HepG2 (cell line): ENCODE data around the gene SIK3. TPM values are rescaled to one million over a fixed set of nuclear protein-coding genes. Genes with fewer than 3 reads are reported as not detected.
A peak's percentile ranks its signal among the peaks of the same experiment; 100 is the strongest.

Source experiments
- GABPA ChIP-seq, 2 experiments: IDR thresholded peaks; 2 replicates each; pipeline ENCODE4 v1.6.1; 2011 to 2016; ENCODE audit warnings: low read depth in 2 of 2, low read length in 1 of 2, missing biosample characterization in 1 of 2, missing genetic modification characterization in 1 of 2
- HCFC1 ChIP-seq: fragments of 150-350 bp; IDR thresholded peaks from 2 replicates; pipeline ENCODE4 v1.6.1; 2014; ENCODE audit warnings: low read depth, low read length
- HNF1B ChIP-seq: sonication (generic); formaldehyde crosslinking; IDR thresholded peaks from 2 replicates; pipeline ENCODE4 v1.5.1; 2020; ENCODE audit warnings: mild to moderate bottlenecking, moderate library complexity, missing genetic modification reagents
- MIER2 ChIP-seq: IDR thresholded peaks from 2 replicates; pipeline ENCODE4 v1.6.1; 2016; ENCODE audit warnings: missing biosample characterization, missing genetic modification reagents
- NFIB ChIP-seq: sonication (generic); formaldehyde crosslinking; IDR thresholded peaks from 2 replicates; pipeline ENCODE4 v1.9.0; 2021; ENCODE audit warnings: missing genetic modification reagents, mild to moderate bottlenecking, borderline replicate concordance
- NR2F2 ChIP-seq: IDR thresholded peaks from 2 replicates; pipeline ENCODE4 v1.6.1; 2012; ENCODE audit warnings: low read depth, inconsistent platforms, borderline replicate concordance
- PAWR ChIP-seq: sonication (generic); formaldehyde crosslinking; IDR thresholded peaks from 2 replicates; pipeline ENCODE4 v1.4.0; 2020; ENCODE audit warnings: missing genetic modification reagents, mild to moderate bottlenecking, borderline replicate concordance
- POGZ ChIP-seq: sonication (generic); formaldehyde crosslinking; IDR thresholded peaks from 2 replicates; pipeline ENCODE4 v1.4.0; 2020; ENCODE audit warnings: mild to moderate bottlenecking, missing genetic modification reagents
- RARG ChIP-seq: sonication (generic); formaldehyde crosslinking; IDR thresholded peaks from 2 replicates; pipeline ENCODE4 v1.4.0; 2020; ENCODE audit warnings: low read depth, mild to moderate bottlenecking, missing genetic modification reagents
- RERE ChIP-seq: IDR thresholded peaks from 2 replicates; pipeline ENCODE4 v1.6.1; 2016; ENCODE audit warnings: low read depth, missing genetic modification reagents, missing compliant biosample characterization
- RORA ChIP-seq: sonication (generic); formaldehyde crosslinking; IDR thresholded peaks from 2 replicates; pipeline ENCODE4 v1.5.0; 2020; ENCODE audit warnings: mild to moderate bottlenecking, missing genetic modification reagents, moderate library complexity
- TCF7L2 ChIP-seq: IDR thresholded peaks from 2 replicates; pipeline ENCODE4 v1.6.1; 2011; ENCODE audit warnings: mild to moderate bottlenecking, low read depth, low read length, moderate library complexity
- UBTF ChIP-seq: sonication (generic); formaldehyde crosslinking; IDR thresholded peaks from 2 replicates; pipeline ENCODE4 v1.4.0; 2020; ENCODE audit warnings: mild to moderate bottlenecking, missing genetic modification reagents
- ZNF788 ChIP-seq: sonication (generic); formaldehyde crosslinking; IDR thresholded peaks from 2 replicates; pipeline ENCODE4 v1.5.0; 2020; ENCODE audit warnings: mild to moderate bottlenecking, missing genetic modification reagents, borderline replicate concordance
- ZSCAN22 ChIP-seq: sonication (generic); formaldehyde crosslinking; IDR thresholded peaks from 2 replicates; pipeline ENCODE4 v1.4.0; 2020; ENCODE audit warnings: mild to moderate bottlenecking, missing genetic modification reagents
- polyA plus RNA-seq, 8 experiments: library from polyadenylated mRNA; depleted of rRNA in 3 of 8; stranded (reverse) in 7 of 8; unstranded in 1 of 8; fragments of >200 nt; fragmentation: Illumina TruSeq in 4 of 8; extraction: Trizol in 4 of 8; gene quantifications; 2 replicates each; pipeline versions ENCODE4 v1.2.1 to v1.2.3, GENCODE V29; 2011 to 2016; ENCODE audit warnings: low read depth in 4 of 8, missing spikeins in 1 of 8, mixed read lengths in 1 of 8; ENCODE audit not compliant: insufficient read depth in 1 of 8
- total RNA-seq, 5 experiments: library from RNA; depleted of rRNA; stranded (reverse); fragments of >200 nt; fragmentation: Illumina TruSeq; extraction: Trizol; gene quantifications; 2 replicates each; pipeline ENCODE4 v1.2.3, GENCODE V29; 2016; ENCODE audit warnings: low read depth in 1 of 5
- TF ChIP-seq, protein P1 (sequence below): sonication (generic); formaldehyde crosslinking; IDR thresholded peaks from 2 replicates; pipeline ENCODE4 v1.4.0; 2020; ENCODE audit warnings: missing genetic modification reagents
- TF ChIP-seq, protein P2 (sequence below): sonication (generic); formaldehyde crosslinking; IDR thresholded peaks from 2 replicates; pipeline ENCODE4 v1.8.1; 2023; ENCODE audit warnings: missing genetic modification reagents, mild to moderate bottlenecking, borderline replicate concordance

Gene SIK3
- total and polyA plus RNA-seq, 2 of the 13 experiments (the other 11 are each of a cell fraction or from before 2014, with no cell fraction given): 5.7 to 9.8 TPM

DNA sequence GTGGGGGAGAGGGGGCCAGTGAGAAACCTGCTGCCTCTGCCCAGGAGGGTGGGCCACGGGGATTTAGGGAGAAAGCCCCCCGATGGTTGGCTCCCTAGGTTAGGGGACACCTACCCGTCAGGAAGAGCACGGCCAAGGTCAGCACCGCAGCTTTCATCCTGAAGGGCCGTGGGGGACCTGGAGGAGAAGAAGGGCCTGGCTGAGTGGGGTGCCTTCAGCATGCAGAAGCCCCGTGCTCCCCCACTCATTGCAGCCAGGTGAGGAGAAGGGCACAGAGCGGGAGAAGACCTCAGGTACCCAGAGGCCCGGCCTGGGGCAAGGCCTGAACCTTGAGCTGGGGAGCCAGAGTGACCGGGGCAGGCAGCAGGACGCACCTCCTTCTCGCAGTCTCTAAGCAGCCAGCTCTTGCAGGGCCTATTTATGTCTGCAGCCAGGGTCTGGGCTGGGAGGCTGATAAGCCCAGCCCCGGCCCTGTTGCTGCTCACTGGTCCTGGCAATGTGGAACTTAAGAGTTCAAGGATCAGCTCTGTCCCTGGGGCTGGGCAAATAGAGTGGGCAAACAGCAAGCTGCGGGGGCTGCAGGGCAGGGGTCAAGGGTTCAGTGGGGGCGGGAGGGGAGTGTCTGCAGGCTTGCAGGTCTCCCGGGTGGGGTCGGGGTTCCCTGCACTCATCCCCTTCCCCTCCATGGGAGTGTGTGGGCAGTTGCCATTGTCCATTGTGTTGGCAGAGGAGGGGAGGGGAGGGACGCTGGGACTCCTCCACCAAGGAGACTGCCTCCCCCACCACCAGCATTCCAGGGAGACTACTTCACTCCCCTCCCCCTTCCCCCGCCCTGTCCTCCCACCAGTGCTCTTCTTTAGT lies 260.8 kb downstream of the SIK3 start, which contains the start of gene APOA1 (continued):
- peak; percentile 65; the same call in 1 of the 2 replicates for TF ChIP-seq HNF1B (CRISPR knock-in tag)
- TF ChIP-seq, protein P1, sequence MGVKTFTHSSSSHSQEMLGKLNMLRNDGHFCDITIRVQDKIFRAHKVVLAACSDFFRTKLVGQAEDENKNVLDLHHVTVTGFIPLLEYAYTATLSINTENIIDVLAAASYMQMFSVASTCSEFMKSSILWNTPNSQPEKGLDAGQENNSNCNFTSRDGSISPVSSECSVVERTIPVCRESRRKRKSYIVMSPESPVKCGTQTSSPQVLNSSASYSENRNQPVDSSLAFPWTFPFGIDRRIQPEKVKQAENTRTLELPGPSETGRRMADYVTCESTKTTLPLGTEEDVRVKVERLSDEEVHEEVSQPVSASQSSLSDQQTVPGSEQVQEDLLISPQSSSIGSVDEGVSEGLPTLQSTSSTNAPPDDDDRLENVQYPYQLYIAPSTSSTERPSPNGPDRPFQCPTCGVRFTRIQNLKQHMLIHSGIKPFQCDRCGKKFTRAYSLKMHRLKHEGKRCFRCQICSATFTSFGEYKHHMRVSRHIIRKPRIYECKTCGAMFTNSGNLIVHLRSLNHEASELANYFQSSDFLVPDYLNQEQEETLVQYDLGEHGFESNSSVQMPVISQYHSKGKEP (CRISPR knock-in tag): no peak
- peak; percentile 80 for TF ChIP-seq RERE (CRISPR knock-in tag)
- no peak for TF ChIP-seq RORA (CRISPR knock-in tag)
- TF ChIP-seq RARG: no peak
- no peak for TF ChIP-seq MIER2 (CRISPR knock-in tag)
- TF ChIP-seq PAWR (CRISPR knock-in tag): no peak
- no peak for TF ChIP-seq TCF7L2
- TF ChIP-seq NR2F2: no peak
- no peak for TF ChIP-seq GABPA (IDR thresholded peaks at IDR 0.05; ENCODE audit: low read depth, low read length)
- TF ChIP-seq GABPA (CRISPR knock-in tag; IDR thresholded peaks at IDR 0.05; ENCODE audit: low read depth): no peak
- TF ChIP-seq HCFC1: no peak
- TF ChIP-seq UBTF (CRISPR knock-in tag): peak; percentile 89
- no peak; the same call in none of the 2 replicates for TF ChIP-seq ZNF788 (CRISPR knock-in tag)
- TF ChIP-seq NFIB (CRISPR knock-in tag): no peak
- TF ChIP-seq, protein P2, sequence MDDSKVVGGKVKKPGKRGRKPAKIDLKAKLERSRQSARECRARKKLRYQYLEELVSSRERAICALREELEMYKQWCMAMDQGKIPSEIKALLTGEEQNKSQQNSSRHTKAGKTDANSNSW (CRISPR knock-in tag): peak; percentile 54; the same call in 1 of the 2 replicates
- TF ChIP-seq ZSCAN22 (CRISPR knock-in tag): 0 out of 2 replicates have a peak, but pooled peaks have one; percentile 50
- no peak for TF ChIP-seq POGZ (CRISPR knock-in tag)
